HepG2 (cell line): ENCODE measurements around the gene LACTBL1. TPM values are rescaled to one million over a fixed set of nuclear protein-coding genes. Genes with fewer than 3 reads are reported as not detected.

Experiments used
- ARHGAP35 ChIP-seq: sonication (generic); formaldehyde crosslinking; IDR thresholded peaks from 2 replicates; pipeline ENCODE4 v1.9.0; 2022; ENCODE audit warnings: mild to moderate bottlenecking, inconsistent platforms, moderate library complexity, missing genetic modification reagents, borderline replicate concordance
- CC2D1A ChIP-seq: sonication (generic); formaldehyde crosslinking; IDR thresholded peaks from 2 replicates; pipeline ENCODE4 v1.8.1; 2023; ENCODE audit warnings: mild to moderate bottlenecking, missing genetic modification reagents
- DR1 ChIP-seq: sonication (generic); formaldehyde crosslinking; IDR thresholded peaks from 2 replicates; pipeline ENCODE4 v1.8.0; 2021; ENCODE audit warnings: mild to moderate bottlenecking, missing genetic modification reagents, inconsistent platforms
- E2F5 ChIP-seq: sonication (generic); formaldehyde crosslinking; conservative IDR thresholded peaks from 2 replicates; pipeline ENCODE4 v1.4.0; 2020; ENCODE audit warnings: missing genetic modification reagents
- FOXA1 ChIP-seq, 2 experiments: fragments of 450-650 bp in 1 of 2; sonication (generic) in 1 of 2; formaldehyde crosslinking in 1 of 2; IDR thresholded peaks; 2 replicates each; pipeline versions ENCODE4 v1.4.0 to v1.6.1; 2016 to 2020; ENCODE audit warnings: missing genetic modification reagents in 1 of 2
- HIVEP1 ChIP-seq: sonication (generic); formaldehyde crosslinking; IDR thresholded peaks from 2 replicates; pipeline ENCODE4 v1.4.0; 2020; ENCODE audit warnings: mild to moderate bottlenecking, missing genetic modification reagents
- IRF2 ChIP-seq: IDR thresholded peaks from 2 replicates; pipeline ENCODE4 v1.6.1; 2018; ENCODE audit warnings: missing genetic modification reagents, missing compliant biosample characterization
- KAT8 ChIP-seq: IDR thresholded peaks from 2 replicates; pipeline ENCODE4 v1.6.1; 2016; ENCODE audit warnings: missing genetic modification reagents, missing compliant biosample characterization
- KDM1A ChIP-seq: IDR thresholded peaks from 2 replicates; pipeline ENCODE4 v1.6.1; 2016; ENCODE audit warnings: missing compliant biosample characterization
- KDM5A ChIP-seq: fragments of 200-600 bp; sonication (generic); IDR thresholded peaks from 2 replicates; pipeline ENCODE4 v1.7.0; 2018; ENCODE audit warnings: antibody characterized with exemption, mild to moderate bottlenecking, low read length, borderline replicate concordance
- KDM6A ChIP-seq: IDR thresholded peaks from 2 replicates; pipeline ENCODE4 v1.6.1; 2016; ENCODE audit warnings: low read depth
- MEIS2 ChIP-seq: sonication (generic); formaldehyde crosslinking; IDR thresholded peaks from 2 replicates; pipeline ENCODE4 v1.9.0; 2021; ENCODE audit warnings: mild to moderate bottlenecking, missing genetic modification reagents
- MXI1 ChIP-seq: IDR thresholded peaks from 3 replicates; pipeline ENCODE4 v1.6.1; 2012; ENCODE audit warnings: low read depth, low read length, inconsistent platforms, borderline replicate concordance
- PREB ChIP-seq: sonication (generic); formaldehyde crosslinking; IDR thresholded peaks from 2 replicates; pipeline ENCODE4 v1.4.0; 2020; ENCODE audit warnings: missing genetic modification reagents
- RBM39 ChIP-seq: fragments of 200-400 bp; formaldehyde crosslinking; IDR thresholded peaks from one replicate; pipeline ENCODE4 v1.6.1; 2018; ENCODE audit warnings: antibody characterized with exemption, mild to moderate bottlenecking, low read depth, low read length; ENCODE audit not compliant: poor library complexity, severe bottlenecking
- RCOR2 ChIP-seq: IDR thresholded peaks from 2 replicates; pipeline ENCODE4 v1.6.1; 2016; ENCODE audit warnings: missing biosample characterization, missing genetic modification reagents
- RORA ChIP-seq: sonication (generic); formaldehyde crosslinking; IDR thresholded peaks from 2 replicates; pipeline ENCODE4 v1.5.0; 2020; ENCODE audit warnings: mild to moderate bottlenecking, missing genetic modification reagents, moderate library complexity
- STAT5B ChIP-seq: sonication (generic); formaldehyde crosslinking; IDR thresholded peaks from 2 replicates; pipeline ENCODE4 v1.4.0; 2020; ENCODE audit warnings: missing genetic modification reagents
- TFDP1 ChIP-seq: IDR thresholded peaks from 2 replicates; pipeline ENCODE4 v1.6.1; 2016; ENCODE audit warnings: missing compliant biosample characterization, missing genetic modification reagents, borderline replicate concordance
- TGIF2 ChIP-seq: IDR thresholded peaks from 2 replicates; pipeline ENCODE4 v1.6.1; 2016; ENCODE audit warnings: control low read depth, missing compliant biosample characterization
- TIGD3 ChIP-seq: sonication (generic); formaldehyde crosslinking; IDR thresholded peaks from 2 replicates; pipeline ENCODE4 v1.5.1; 2020; ENCODE audit warnings: mild to moderate bottlenecking, missing genetic modification reagents, borderline replicate concordance
- WIZ ChIP-seq: sonication (generic); formaldehyde crosslinking; IDR thresholded peaks from 2 replicates; pipeline ENCODE4 v1.5.1; 2020; ENCODE audit warnings: mild to moderate bottlenecking, missing genetic modification reagents
- ZIK1 ChIP-seq: sonication (generic); formaldehyde crosslinking; IDR thresholded peaks from 2 replicates; pipeline ENCODE4 v1.5.0; 2020; ENCODE audit warnings: mild to moderate bottlenecking, low read depth, missing genetic modification reagents, borderline replicate concordance
- ZNF430 ChIP-seq: sonication (generic); formaldehyde crosslinking; IDR thresholded peaks from 2 replicates; pipeline ENCODE4 v1.9.0; 2021; ENCODE audit warnings: mild to moderate bottlenecking, missing genetic modification reagents
- ZNF547 ChIP-seq: sonication (generic); formaldehyde crosslinking; IDR thresholded peaks from 2 replicates; pipeline ENCODE4 v1.5.1; 2020; ENCODE audit warnings: mild to moderate bottlenecking, missing genetic modification reagents
- ZNF629 ChIP-seq: sonication (generic); formaldehyde crosslinking; conservative IDR thresholded peaks from 2 replicates; pipeline ENCODE4 v1.5.0; 2020; ENCODE audit warnings: missing genetic modification reagents
- polyA plus RNA-seq, 8 experiments: library from polyadenylated mRNA; depleted of rRNA in 3 of 8; stranded (reverse) in 7 of 8; unstranded in 1 of 8; fragments of >200 nt; fragmentation: Illumina TruSeq in 4 of 8; extraction: Trizol in 4 of 8; gene quantifications; 2 replicates each; pipeline versions ENCODE4 v1.2.1 to v1.2.3, GENCODE V29; 2011 to 2016; ENCODE audit warnings: low read depth in 4 of 8, missing spikeins in 1 of 8, mixed read lengths in 1 of 8; ENCODE audit not compliant: insufficient read depth in 1 of 8
- total RNA-seq, 5 experiments: library from RNA; depleted of rRNA; stranded (reverse); fragments of >200 nt; fragmentation: Illumina TruSeq; extraction: Trizol; gene quantifications; 2 replicates each; pipeline ENCODE4 v1.2.3, GENCODE V29; 2016; ENCODE audit warnings: low read depth in 1 of 5
- TF ChIP-seq, protein P1 (sequence below): IDR thresholded peaks from 2 replicates; pipeline ENCODE4 v1.6.1; 2016; ENCODE audit warnings: missing genetic modification reagents, missing compliant biosample characterization

Gene LACTBL1
- total and polyA plus RNA-seq, 2 of the 13 experiments (the other 11 are each of a cell fraction or from before 2014, with no cell fraction given) = 0.12 to 1.3 TPM

GRCh38 chr1:22963044-22963677 is 9.5 kb downstream of the LACTBL1 start (continued):
- TF ChIP-seq TFDP1 (CRISPR knock-in tag) (no peak), STAT5B (no peak), ZNF430 (peak; percentile 56; the same call in 1 of the 2 replicates), DR1 (no peak; the same call in 1 of the 2 replicates), KDM5A (no peak), TGIF2 (no peak; the same call in 1 of the 2 replicates), KAT8 (CRISPR knock-in tag) (no peak), FOXA1 (IDR thresholded peaks at IDR 0.05) (no peak), FOXA1 (CRISPR knock-in tag; IDR thresholded peaks at IDR 0.05) (no peak), ZIK1 (CRISPR knock-in tag) (no peak), RORA (CRISPR knock-in tag) (no peak), ZNF629 (CRISPR knock-in tag) (peak; percentile 45; the same call in 1 of the 2 replicates), KDM6A (CRISPR knock-in tag) (peak; percentile 96), MXI1 (no peak), KDM1A (CRISPR knock-in tag) (peak; percentile 8; the same call in 1 of the 2 replicates), RBM39 (no peak), E2F5 (CRISPR knock-in tag) (no peak), ZNF547 (no peak), MEIS2 (CRISPR knock-in tag) (no peak), TIGD3 (CRISPR knock-in tag) (no peak), RCOR2 (CRISPR knock-in tag) (peak; percentile 53; the same call in 1 of the 2 replicates), CC2D1A (CRISPR knock-in tag) (no peak), PREB (CRISPR knock-in tag) (no peak), ARHGAP35 (CRISPR knock-in tag) (no peak), IRF2 (CRISPR knock-in tag) (peak; percentile 63; the same call in 1 of the 2 replicates), WIZ (CRISPR knock-in tag) (peak; percentile 58), HIVEP1 (CRISPR knock-in tag) (peak; percentile 59; the same call in 1 of the 2 replicates)
- TF ChIP-seq, protein P1, sequence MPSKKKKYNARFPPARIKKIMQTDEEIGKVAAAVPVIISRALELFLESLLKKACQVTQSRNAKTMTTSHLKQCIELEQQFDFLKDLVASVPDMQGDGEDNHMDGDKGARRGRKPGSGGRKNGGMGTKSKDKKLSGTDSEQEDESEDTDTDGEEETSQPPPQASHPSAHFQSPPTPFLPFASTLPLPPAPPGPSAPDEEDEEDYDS = peak; percentile 47; the same call in 1 of the 2 replicates
